Mesenchymal stem cell (in vitro differentiated cells and primary cell): ENCODE data around the gene MTHFSD.
A peak's percentile ranks its signal among the peaks of the same experiment; 100 is the strongest.

Source experiments
- DNase-seq: peaks from one replicate; pipeline ENCODE4 v3.0.0-alpha.2; 2013
- H2AFZ ChIP-seq: one replicate; pipeline ENCODE4 v1.6.1; 2013; ENCODE audit warnings: low read depth, mild to moderate bottlenecking, control low read depth, inconsistent platforms, low read length, moderate library complexity
- H2AK5ac ChIP-seq: 2 replicates; pipeline ENCODE4 v1.6.1; 2013; ENCODE audit warnings: low read length, moderate library complexity, mild to moderate bottlenecking, inconsistent platforms; ENCODE audit not compliant: severe bottlenecking
- H2BK120ac ChIP-seq: one replicate; pipeline ENCODE4 v1.6.1; 2013; ENCODE audit warnings: low read depth, mild to moderate bottlenecking, inconsistent platforms, low read length, moderate library complexity
- H2BK12ac ChIP-seq, 2 experiments: one replicate each; pipeline ENCODE4 v1.6.1; 2013; ENCODE audit warnings: inconsistent platforms in 2 of 2, low read length in 2 of 2, mild to moderate bottlenecking in 2 of 2, moderate library complexity in 2 of 2, control low read depth in 1 of 2
- H2BK15ac ChIP-seq: one replicate; pipeline ENCODE4 v1.6.1; 2013; ENCODE audit warnings: mild to moderate bottlenecking, low read depth, inconsistent platforms; ENCODE audit not compliant: poor library complexity, severe bottlenecking
- H2BK5ac ChIP-seq: 2 replicates; pipeline ENCODE4 v1.6.1; 2013; ENCODE audit warnings: low read depth, mild to moderate bottlenecking, low read length, control low read depth, inconsistent platforms; ENCODE audit not compliant: poor library complexity, severe bottlenecking
- H3K14ac ChIP-seq, 2 experiments: one replicate each; pipeline ENCODE4 v1.6.1; 2013; ENCODE audit warnings: inconsistent platforms in 2 of 2, low read length in 2 of 2, control low read depth in 1 of 2, mild to moderate bottlenecking in 1 of 2, moderate library complexity in 1 of 2
- H3K18ac ChIP-seq, 2 experiments: one replicate each; pipeline ENCODE4 v1.6.1; 2013; ENCODE audit warnings: inconsistent platforms in 2 of 2, low read length in 2 of 2, control low read depth in 1 of 2, low read depth in 1 of 2, mild to moderate bottlenecking in 1 of 2
- H3K23ac ChIP-seq, 2 experiments: one replicate each; pipeline ENCODE4 v1.6.1; 2013; ENCODE audit warnings: inconsistent platforms in 2 of 2, low read length in 2 of 2, mild to moderate bottlenecking in 2 of 2, moderate library complexity in 2 of 2, control low read depth in 1 of 2
- H3K27ac ChIP-seq: 2 replicates; pipeline ENCODE4 v1.5.1; 2013; ENCODE audit warnings: mild to moderate bottlenecking, moderate library complexity, low read length, control low read depth, inconsistent platforms; ENCODE audit not compliant: poor library complexity, severe bottlenecking
- H3K27me3 ChIP-seq, 2 experiments: 2 replicates each; pipeline versions ENCODE4 v1.6.1 to v1.7.0; 2013; ENCODE audit warnings: low read length in 2 of 2, mild to moderate bottlenecking in 2 of 2, moderate library complexity in 2 of 2, control low read depth in 1 of 2, inconsistent platforms in 1 of 2; ENCODE audit not compliant: control insufficient read depth in 1 of 2, insufficient read depth in 1 of 2
- H3K36me3 ChIP-seq, 2 experiments: 2 replicates each; pipeline versions ENCODE4 v1.6.1 to v1.7.0; 2013; ENCODE audit warnings: low read length in 2 of 2, control low read depth in 1 of 2, inconsistent platforms in 1 of 2, low read depth in 1 of 2, mild to moderate bottlenecking in 1 of 2; ENCODE audit not compliant: insufficient read depth in 2 of 2, control insufficient read depth in 1 of 2
- H3K4ac ChIP-seq, 2 experiments: one replicate each; pipeline ENCODE4 v1.6.1; 2013; ENCODE audit warnings: inconsistent platforms in 2 of 2, low read length in 2 of 2, mild to moderate bottlenecking in 2 of 2, moderate library complexity in 2 of 2, control low read depth in 1 of 2, low read depth in 1 of 2
- H3K4me1 ChIP-seq: 2 replicates; pipeline ENCODE4 v1.6.1; 2013; ENCODE audit warnings: low read depth, low read length, control low read depth; ENCODE audit not compliant: control insufficient read depth, insufficient read depth
- H3K4me2 ChIP-seq: 2 replicates; pipeline ENCODE4 v1.6.1; 2013; ENCODE audit warnings: low read length, mild to moderate bottlenecking, inconsistent platforms; ENCODE audit not compliant: poor library complexity, severe bottlenecking
- H3K4me3 ChIP-seq, 2 experiments: 2 replicates each; pipeline versions ENCODE4 v1.5.1 to v1.7.0; 2013; ENCODE audit warnings: low read length in 2 of 2, mild to moderate bottlenecking in 2 of 2, control low read depth in 1 of 2, low read depth in 1 of 2; ENCODE audit not compliant: insufficient read depth in 1 of 2
- H3K79me1 ChIP-seq: replicated peaks from 2 replicates; pipeline ENCODE4 v1.6.1; 2013; ENCODE audit warnings: mild to moderate bottlenecking, control low read depth, low read length, inconsistent platforms; ENCODE audit not compliant: poor library complexity, severe bottlenecking
- H3K9ac ChIP-seq: 2 replicates; pipeline ENCODE4 v1.7.0; 2013; ENCODE audit warnings: mild to moderate bottlenecking, low read length, moderate library complexity
- H3K9me3 ChIP-seq: 2 replicates; pipeline ENCODE4 v1.7.0; 2013; ENCODE audit warnings: mild to moderate bottlenecking, low read length; ENCODE audit not compliant: control insufficient read depth
- H4K8ac ChIP-seq: one replicate; pipeline ENCODE4 v1.6.1; 2013; ENCODE audit warnings: inconsistent platforms, mild to moderate bottlenecking, low read length, moderate library complexity
- H4K91ac ChIP-seq: one replicate; pipeline ENCODE4 v1.6.1; 2013; ENCODE audit warnings: mild to moderate bottlenecking, low read length, inconsistent platforms
- WGBS: methylation state at CpG from one replicate; pipeline ENCODE4 v1.1.7; 2013; ENCODE audit warnings: mixed read lengths; 5-methylcytosine and 5-hydroxymethylcytosine counted together

Gene MTHFSD

GRCh38 chr16:86553356-86553755 lies 1.7 kb downstream of the MTHFSD start:
- Histone ChIP-seq H4K8ac (no peak overlapping the region), H3K4me2 (no peak overlapping the region), H2BK5ac (no peak overlapping the region), H2BK15ac (no peak overlapping the region), H3K36me3 (peaks cover 29 to 42% of the 10 kb centered on the region in 2 experiments), H3K9ac (no peak overlapping the region), H3K4me1 (peaks cover 11% of the 10 kb centered on the region), H3K27ac (no peak overlapping the region), H3K23ac (no peak overlapping the region), H2AK5ac (no peak overlapping the region), H3K18ac (no peak overlapping the region), H3K79me1 (peaks cover 40% of the 10 kb centered on the region), H2BK12ac (no peak overlapping the region), H2BK120ac (no peak overlapping the region), H3K27me3 (peaks cover 0 to 6% of the 10 kb centered on the region in 2 experiments), H3K4ac (peak overlapping the region in 1 of 2 experiments; percentile 28), H3K14ac (no peak overlapping the region), H3K4me3 (no peak overlapping the region), H2AFZ (no peak overlapping the region), H3K9me3 (no peaks in the 10 kb centered on the region), H4K91ac (no peak overlapping the region)
- DNase-seq, result no peak
- 97% methylated on average over 21 of the region's 22 CpGs for WGBS

- H3K27ac ChIP-seq, result no peak overlapping the region
- H3K23ac ChIP-seq, result peak overlapping the region in 1 of 2 experiments; percentile 11
- H3K79me1 ChIP-seq, result peaks cover 42% of the 10 kb centered on the region
- H3K14ac ChIP-seq, result no peak overlapping the region
- no peak overlapping the region for H2BK5ac ChIP-seq
- no peak overlapping the region for H4K8ac ChIP-seq
- H3K4me2 ChIP-seq, result no peak overlapping the region
- WGBS, result 96% methylated on average over 3 of the region's 5 CpGs
- H3K18ac ChIP-seq, result no peak overlapping the region
- no peak overlapping the region for H2BK120ac ChIP-seq
- H2BK15ac ChIP-seq, result no peak overlapping the region
- no peaks in the 10 kb centered on the region for H3K27me3 ChIP-seq
- peaks cover 48 to 72% of the 10 kb centered on the region in 2 experiments for H3K36me3 ChIP-seq
- H2AK5ac ChIP-seq, result no peak overlapping the region
- peaks cover 6% of the 10 kb centered on the region for H3K4me1 ChIP-seq
- DNase-seq, result no peak
- no peak overlapping the region for H2BK12ac ChIP-seq
- H3K9ac ChIP-seq, result no peak overlapping the region
- H3K4me3 ChIP-seq, result no peak overlapping the region
- H4K91ac ChIP-seq, result no peak overlapping the region
- no peaks in the 10 kb centered on the region for H3K9me3 ChIP-seq
- H2AFZ ChIP-seq, result no peak overlapping the region
- no peak overlapping the region for H3K4ac ChIP-seq
Observed at GRCh38 chr16:86550281-86550680, 4.8 kb downstream of the MTHFSD start.

- no peak overlapping the region for H3K18ac ChIP-seq
- 97% methylated on average over 7 of the region's 7 CpGs for WGBS
- no peaks in the 10 kb centered on the region for H3K27me3 ChIP-seq
- no peak overlapping the region for H2BK5ac ChIP-seq
- peaks cover 6% of the 10 kb centered on the region for H3K4me1 ChIP-seq
- H3K9me3 ChIP-seq, result no peaks in the 10 kb centered on the region
- H4K91ac ChIP-seq, result no peak overlapping the region
- H2AK5ac ChIP-seq, result no peak overlapping the region
- H2BK12ac ChIP-seq, result no peak overlapping the region
- H3K4me2 ChIP-seq, result no peak overlapping the region
- no peak for DNase-seq
- no peak overlapping the region for H2AFZ ChIP-seq
- H3K4me3 ChIP-seq, result no peak overlapping the region
- no peak overlapping the region for H3K23ac ChIP-seq
- no peak overlapping the region for H4K8ac ChIP-seq
- H3K79me1 ChIP-seq, result peaks cover 44% of the 10 kb centered on the region
- H3K9ac ChIP-seq, result no peak overlapping the region
- H2BK15ac ChIP-seq, result no peak overlapping the region
- no peak overlapping the region for H3K27ac ChIP-seq
- no peak overlapping the region for H3K14ac ChIP-seq
- H2BK120ac ChIP-seq, result no peak overlapping the region
- H3K4ac ChIP-seq, result no peak overlapping the region
- H3K36me3 ChIP-seq, result peaks cover 49 to 77% of the 10 kb centered on the region in 2 experiments
Observed at GRCh38 chr16:86549893-86550190, 5.2 kb downstream of the MTHFSD start.

GRCh38 chr16:86549076-86549892 lies 5.8 kb downstream of the MTHFSD start:
- H4K91ac ChIP-seq, result no peak overlapping the region
- no peak overlapping the region for H3K27ac ChIP-seq
- H3K4me1 ChIP-seq, result peaks cover 6% of the 10 kb centered on the region
- H3K79me1 ChIP-seq, result peaks cover 43% of the 10 kb centered on the region
- no peak overlapping the region for H3K23ac ChIP-seq
- H3K4me2 ChIP-seq, result no peak overlapping the region
- no peak overlapping the region for H2BK5ac ChIP-seq
- no peak overlapping the region for H3K18ac ChIP-seq
- H2BK15ac ChIP-seq, result no peak overlapping the region
- H2BK12ac ChIP-seq, result no peak overlapping the region
- no peak overlapping the region for H3K4ac ChIP-seq
- no peak overlapping the region for H2BK120ac ChIP-seq
- no peak overlapping the region for H3K14ac ChIP-seq
- no peaks in the 10 kb centered on the region for H3K27me3 ChIP-seq
- H2AK5ac ChIP-seq, result no peak overlapping the region
- H3K9ac ChIP-seq, result no peak overlapping the region
- H2AFZ ChIP-seq, result no peak overlapping the region
- no peak for DNase-seq
- H4K8ac ChIP-seq, result no peak overlapping the region
- H3K4me3 ChIP-seq, result no peak overlapping the region
- H3K36me3 ChIP-seq, result peaks cover 49 to 82% of the 10 kb centered on the region in 2 experiments
- WGBS, result 80% methylated on average over 8 of the region's 8 CpGs
- no peaks in the 10 kb centered on the region for H3K9me3 ChIP-seq
